Measurements from ENCODE around the gene IL13RA2. TPM values are rescaled to one million over a fixed set of nuclear protein-coding genes. Genes with fewer than 3 reads are reported as not detected.

The IL13RA2 gene
- total and polyA plus RNA-seq, 2 of the 4 experiments (the other 2 are of a cell fraction) = under 0.01 to 0.14 TPM

DNA sequence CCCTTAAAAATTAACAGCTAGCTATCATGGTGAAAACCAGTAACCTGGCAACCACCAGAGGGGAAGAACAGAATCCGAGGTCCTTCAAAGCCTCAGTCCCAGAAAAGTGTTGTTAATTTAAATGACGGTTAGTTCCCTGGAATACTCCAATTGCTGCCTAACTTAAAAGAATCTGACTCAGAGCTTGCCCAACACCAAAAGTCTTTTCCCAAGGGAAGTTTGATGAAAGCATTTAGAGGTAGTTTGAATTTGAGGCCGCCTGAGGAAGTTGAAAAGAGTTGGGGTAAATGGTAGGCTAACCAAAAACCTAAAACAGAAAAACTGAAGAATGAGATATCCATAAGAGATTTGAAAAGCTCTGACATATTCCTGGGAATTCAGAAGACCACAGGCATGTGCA, 46.6 kb downstream of the IL13RA2 start:
- ChIA-PET POLR2A (ENCODE audit: unreplicated experiment) (no interaction called here), CTCF (interaction anchor here (1.1 kb wide), 1 partner anchor 11 kb away, joined by 3 read pairs; no protein-coding TSS in a partner anchor)
- Histone ChIP-seq H4K91ac (ENCODE audit: insufficient read depth, low read depth, low read length) (no peak overlapping the region), H4K8ac (ENCODE audit: low read depth in 2 of 2, low read length in 2 of 2) (no peak overlapping the region), H3K9ac (ENCODE audit: low read depth, low read length) (no peak overlapping the region), H3K9me3 (ENCODE audit: control insufficient read depth, insufficient read depth, low read length) (no peaks in the 10 kb centered on the region), H3K23ac (ENCODE audit: low read depth, low read length) (no peak overlapping the region), H3K27ac (ENCODE audit: insufficient read depth, low read length) (no peak overlapping the region), H3K4me2 (ENCODE audit: low read depth, low read length) (no peak overlapping the region), H2BK5ac (ENCODE audit: low read depth, low read length, poor library complexity, severe bottlenecking) (no peak overlapping the region), H3K9me1 (ENCODE audit: insufficient read depth, low read length) (no peaks in the 10 kb centered on the region), H2AK9ac (replicated peaks; ENCODE audit: low read depth, low read length, poor library complexity) (no peak overlapping the region), H2AK5ac (ENCODE audit: low read depth, low read length) (no peak overlapping the region), H3K4me1 (ENCODE audit: control insufficient read depth, insufficient read depth, low read length) (no peaks in the 10 kb centered on the region), H2BK15ac (ENCODE audit: low read depth, low read length) (no peak overlapping the region), H3K4ac (ENCODE audit: low read depth, low read length) (no peak overlapping the region), H3K18ac (ENCODE audit: low read depth, low read length) (no peak overlapping the region), H3K4me3 (ENCODE audit: insufficient read depth, low read depth, low read length) (no peak overlapping the region), H2AFZ (replicated peaks; ENCODE audit: low read length, poor library complexity) (no peak overlapping the region), H3K14ac (replicated peaks; ENCODE audit: low read depth, low read length) (no peak overlapping the region), H3K79me1 (ENCODE audit: low read depth in 1 of 2, low read length in 2 of 2) (no peaks in the 10 kb centered on the region), H4K20me1 (ENCODE audit: insufficient read depth, low read length) (no peaks in the 10 kb centered on the region), H3K27me3 (ENCODE audit: control insufficient read depth, insufficient read depth, low read length) (peaks cover 3% of the 10 kb centered on the region; the same call in 1 of the 2 replicates), H3K36me3 (ENCODE audit: control insufficient read depth, insufficient read depth, low read length) (no peaks in the 10 kb centered on the region), H2BK120ac (ENCODE audit: low read depth, low read length) (no peak overlapping the region), H4K5ac (ENCODE audit: low read depth, low read length) (no peak overlapping the region), H2BK20ac (ENCODE audit: low read depth, low read length) (no peak overlapping the region), H3K56ac (ENCODE audit: extremely low read depth, insufficient read depth, low read length) (no peak overlapping the region)
- BruUV-seq (replicated peaks) = no TSS peak
- no CpG with 5 or more reads among the region's 3 CpGs for WGBS, 2 experiments (ENCODE audit: extremely low coverage in 2 of 2, insufficient read length in 1 of 2)
- in situ Hi-C loops (cut with MboI; ENCODE audit: low sequenced_read_pairs) = no loop called here
- intact Hi-C loops (cut with micrococcal nuclease) = no loop called here
- no peak for TF ChIP-seq RAD21 (IDR thresholded peaks at IDR 0.05; ENCODE audit: low read length)
- DNase-seq = no peak
- dilution Hi-C loops (cut with HindIII; ENCODE audit: low sequenced_read_pairs, unreplicated experiment) = no loop called here
- no peak for ATAC-seq (ENCODE audit: low read depth)
